GM12873 (cell line): ENCODE measurements around the gene IL17RA.

Source experiments
- CTCF ChIP-seq: IDR thresholded peaks from 2 replicates; pipeline ENCODE4 v1.5.1; 2012; ENCODE audit warnings: low read depth, mild to moderate bottlenecking, moderate library complexity, low read length, control low read depth; ENCODE audit not compliant: insufficient read depth; ENCODE audit errors: missing control alignments

Gene IL17RA

GRCh38 chr22:17084554-17085276 is at the start of gene IL17RA:
TSS of gene IL17RA (plus strand) at chr22:17085000. CDS start at chr22:17085092, 92 bp downstream.
- no peak for TF ChIP-seq CTCF

- no peak for TF ChIP-seq CTCF
Observed at GRCh38 chr22:17035246-17035645, 49.6 kb upstream of the IL17RA start.

- no peak for TF ChIP-seq CTCF
Observed at GRCh38 chr22:17043521-17043920, 41.3 kb upstream of the IL17RA start.

GRCh38 chr22:17046566-17047348 is 38.0 kb upstream of the IL17RA start:
- TF ChIP-seq CTCF, result no peak

- TF ChIP-seq CTCF, result no peak
Observed at GRCh38 chr22:17047656-17048055, 37.1 kb upstream of the IL17RA start.

GRCh38 chr22:17056058-17056457 is 28.7 kb upstream of the IL17RA start:
- no peak for TF ChIP-seq CTCF

- TF ChIP-seq CTCF, result no peak
Observed at GRCh38 chr22:17056807-17057206, 28.0 kb upstream of the IL17RA start.
